Neural cell (in vitro differentiated cells): ENCODE measurements around the gene AMZ2. TPM values are rescaled to one million over a fixed set of nuclear protein-coding genes. Genes with fewer than 3 reads are reported as not detected.
"Not testable (repeated sequence)": the region's sequence is repeated elsewhere in the genome, so short reads cannot be mapped to it uniquely, and the experiment has no call there.

Source experiments
- H2AFZ ChIP-seq: fragments of 200-600, 300-800 bp; sonication (generic), shearing (Covaris generic); 2 replicates; pipeline ENCODE4 v1.6.0; 2014; ENCODE audit warnings: low read depth, mild to moderate bottlenecking, antibody characterized with exemption, low read length, moderate library complexity
- H3F3A ChIP-seq: fragments of 200-600 bp; shearing (Covaris generic); 2 replicates; pipeline ENCODE4 v1.6.1; 2016; ENCODE audit warnings: mild to moderate bottlenecking, moderate library complexity, mixed read lengths, antibody characterized with exemption, low read length; ENCODE audit not compliant: insufficient read depth, poor library complexity, severe bottlenecking
- H3K27ac ChIP-seq: fragments of 200-600, 300-800 bp; sonication (generic), shearing (Covaris generic); 2 replicates; pipeline ENCODE4 v1.5.1; 2014; ENCODE audit warnings: mild to moderate bottlenecking, low read length, moderate library complexity
- H3K27me3 ChIP-seq: fragments of 300-800, 200-600 bp; sonication (generic), shearing (Covaris generic); 2 replicates; pipeline ENCODE4 v1.6.0; 2014; ENCODE audit warnings: mild to moderate bottlenecking, low read depth, low read length, moderate library complexity; ENCODE audit not compliant: insufficient read depth
- H3K36me3 ChIP-seq: fragments of 300-800, 200-600 bp; sonication (generic), shearing (Covaris generic); 2 replicates; pipeline ENCODE4 v1.5.1; 2014; ENCODE audit warnings: mild to moderate bottlenecking, antibody characterized with exemption, low read length, moderate library complexity; ENCODE audit not compliant: insufficient read depth
- H3K4me2 ChIP-seq: fragments of 300-800, 200-600 bp; sonication (generic), shearing (Covaris generic); 2 replicates; pipeline ENCODE4 v1.6.0; 2014; ENCODE audit warnings: mild to moderate bottlenecking, low read length
- H3K4me3 ChIP-seq: fragments of 300-800, 200-600 bp; sonication (generic), shearing (Covaris generic); 2 replicates; pipeline ENCODE4 v1.5.1; 2014; ENCODE audit warnings: mild to moderate bottlenecking, low read length, moderate library complexity
- H3K79me2 ChIP-seq: fragments of 200-600 bp; shearing (Covaris generic); replicated peaks from 2 replicates; pipeline ENCODE4 v1.6.0; 2014; ENCODE audit warnings: mild to moderate bottlenecking, low read length, moderate library complexity; ENCODE audit not compliant: insufficient read depth
- H3K9ac ChIP-seq: fragments of 300-800, 200-600 bp; sonication (generic), shearing (Covaris generic); 2 replicates; pipeline ENCODE4 v1.6.1; 2016; ENCODE audit warnings: mild to moderate bottlenecking, low read length, mixed read lengths
- H3K9me2 ChIP-seq: fragments of 200-600 bp; shearing (Covaris generic); 2 replicates; pipeline ENCODE4 v1.6.1; 2016; ENCODE audit warnings: mild to moderate bottlenecking, low read length, mixed read lengths; ENCODE audit not compliant: insufficient read depth
- H3K9me3 ChIP-seq: fragments of 200-600, 300-800 bp; sonication (generic), shearing (Covaris generic); 2 replicates; pipeline ENCODE4 v1.6.1; 2016; ENCODE audit warnings: mild to moderate bottlenecking, mixed run types, low read length, moderate library complexity, mixed read lengths
- H4K20me1 ChIP-seq: fragments of 200-600 bp; shearing (Covaris generic); 2 replicates; pipeline ENCODE4 v1.6.1; 2016; ENCODE audit warnings: mild to moderate bottlenecking, mixed run types; ENCODE audit not compliant: insufficient read depth
- EP300 ChIP-seq: fragments of 450-650 bp; conservative IDR thresholded peaks from 2 replicates; pipeline ENCODE4 v1.6.1; 2014; ENCODE audit warnings: antibody characterized with exemption, mild to moderate bottlenecking, moderate library complexity; ENCODE audit not compliant: poor library complexity, severe bottlenecking
- EZH2 ChIP-seq: fragments of 200-600, 300-800 bp; shearing (Covaris generic), sonication (generic); IDR thresholded peaks from 2 replicates; pipeline ENCODE4 v1.6.1; 2014; ENCODE audit warnings: antibody characterized with exemption, low read length, borderline replicate concordance, mild to moderate bottlenecking; ENCODE audit not compliant: insufficient read depth, poor library complexity, severe bottlenecking
- MXI1 ChIP-seq: fragments of 450-650 bp; conservative IDR thresholded peaks from 2 replicates; pipeline ENCODE4 v1.6.1; 2014; ENCODE audit warnings: antibody characterized with exemption, mild to moderate bottlenecking; ENCODE audit not compliant: poor library complexity, severe bottlenecking
- POLR2AphosphoS5 ChIP-seq: IDR thresholded peaks from 2 replicates; pipeline ENCODE4 v1.6.1; 2012
- RAD21 ChIP-seq: fragments of 450-650 bp; conservative IDR thresholded peaks from 2 replicates; pipeline ENCODE4 v1.6.1; 2014; ENCODE audit warnings: antibody characterized with exemption, mild to moderate bottlenecking, moderate library complexity
- REST ChIP-seq: IDR thresholded peaks from 2 replicates; pipeline ENCODE4 v1.6.1; 2012; ENCODE audit warnings: borderline replicate concordance
- SMC3 ChIP-seq: fragments of 450-650 bp; conservative IDR thresholded peaks from 2 replicates; pipeline ENCODE4 v1.6.1; 2014; ENCODE audit warnings: antibody characterized with exemption, mild to moderate bottlenecking, moderate library complexity; ENCODE audit not compliant: poor library complexity
- TAF1 ChIP-seq: IDR thresholded peaks from 2 replicates; pipeline ENCODE4 v1.6.1; 2012; ENCODE audit warnings: low read depth
- polyA plus RNA-seq: library from polyadenylated mRNA; depleted of rRNA; stranded (reverse); fragments of >200 nt; gene quantifications from 2 replicates; pipeline ENCODE4 v1.2.3, GENCODE V29; 2014

AMZ2 gene
- polyA plus RNA-seq, 1 donor from 2014 or later = 158 TPM

GRCh38 chr17:68232741-68233140, 15.1 kb upstream of the AMZ2 start:
- H3K9me3 ChIP-seq, H3K4me3 ChIP-seq, H4K20me1 ChIP-seq, H3K36me3 ChIP-seq, H3K79me2 ChIP-seq, H2AFZ ChIP-seq, H3K27ac ChIP-seq, H3K9me2 ChIP-seq, H3K4me2 ChIP-seq, H3K9ac ChIP-seq, H3K27me3 ChIP-seq, H3F3A ChIP-seq: not testable (repeated sequence)

- not testable (repeated sequence) for H3K79me2 ChIP-seq, H3K27ac ChIP-seq, H3K36me3 ChIP-seq, H3K4me3 ChIP-seq, H3K9me3 ChIP-seq, H3K9ac ChIP-seq, H4K20me1 ChIP-seq, H3K27me3 ChIP-seq, H2AFZ ChIP-seq, H3F3A ChIP-seq, H3K9me2 ChIP-seq, H3K4me2 ChIP-seq
These were observed 13.0 kb upstream of the AMZ2 start for GRCh38 chr17:68234726-68235335.

- not testable (repeated sequence) for H3K27ac ChIP-seq
These were observed 12.5 kb upstream of the AMZ2 start for GRCh38 chr17:68235336-68235791.

GRCh38 chr17:68237369-68238163, 10.3 kb upstream of the AMZ2 start:
- H3K27ac ChIP-seq, H3K4me2 ChIP-seq, H2AFZ ChIP-seq, H3K9me3 ChIP-seq, H3K9ac ChIP-seq, H3K9me2 ChIP-seq, H3F3A ChIP-seq, H4K20me1 ChIP-seq, H3K79me2 ChIP-seq, H3K4me3 ChIP-seq, H3K36me3 ChIP-seq, H3K27me3 ChIP-seq: not testable (repeated sequence)

More at GRCh38 chr17:68235336-68235791, 12.5 kb upstream of the AMZ2 start:
- not testable (repeated sequence) for H4K20me1 ChIP-seq, H3K36me3 ChIP-seq, H3K9ac ChIP-seq, H3K79me2 ChIP-seq, H3K9me2 ChIP-seq, H3K27me3 ChIP-seq, H3K4me3 ChIP-seq, H3K4me2 ChIP-seq, H3K9me3 ChIP-seq, H2AFZ ChIP-seq, H3F3A ChIP-seq

- no peaks in the 10 kb centered on the region for H3K79me2 ChIP-seq
- no peak overlapping the region for H3K4me3 ChIP-seq
- no peak overlapping the region for H3K4me2 ChIP-seq
- H3K9ac ChIP-seq = no peak overlapping the region
- no peaks in the 10 kb centered on the region for H3K9me2 ChIP-seq
- no peaks in the 10 kb centered on the region for H3K27me3 ChIP-seq
- no peaks in the 10 kb centered on the region for H3K36me3 ChIP-seq
- H2AFZ ChIP-seq = no peak overlapping the region
- H3K9me3 ChIP-seq = no peaks in the 10 kb centered on the region
- no peak overlapping the region for H3K27ac ChIP-seq
- no peaks in the 10 kb centered on the region for H3F3A ChIP-seq
- no peaks in the 10 kb centered on the region for H4K20me1 ChIP-seq
- no peak for TF ChIP-seq POLR2AphosphoS5
- TF ChIP-seq EZH2 = no peak
- no peak for TF ChIP-seq MXI1
- no peak for TF ChIP-seq RAD21
- no peak for TF ChIP-seq EP300
- no peak for TF ChIP-seq SMC3
- no peak for TF ChIP-seq REST
- TF ChIP-seq TAF1 = no peak
These were observed 9.5 kb upstream of the AMZ2 start for GRCh38 chr17:68238164-68238870.
